MG63 (cell line): ENCODE data around the gene GPC6. TPM values are rescaled to one million over a fixed set of nuclear protein-coding genes. Genes with fewer than 3 reads are reported as not detected.

Source experiments
- DNase-seq: peaks from one replicate; pipeline ENCODE4 v3.0.0-alpha.2; 2020
- H3K27me3 ChIP-seq: fragments of 250-450 bp; sonication (Bioruptor Pico); 2 replicates; pipeline ENCODE4 v1.5.1; 2020; ENCODE audit warnings: mild to moderate bottlenecking, moderate library complexity
- H3K36me3 ChIP-seq: fragments of 250-450 bp; sonication (Bioruptor Pico); 2 replicates; pipeline ENCODE4 v1.5.1; 2020; ENCODE audit warnings: mild to moderate bottlenecking, moderate library complexity
- H3K4me3 ChIP-seq: fragments of 250-450 bp; sonication (Bioruptor Pico); 2 replicates; pipeline ENCODE4 v1.5.1; 2020; ENCODE audit warnings: mild to moderate bottlenecking, moderate library complexity
- H3K9me3 ChIP-seq: fragments of 250-450 bp; sonication (Bioruptor Pico); 2 replicates; pipeline ENCODE4 v1.5.1; 2020; ENCODE audit warnings: mild to moderate bottlenecking, moderate library complexity
- total RNA-seq: library from RNA; depleted of rRNA; stranded (reverse); fragments of >200 nt; shearing (Covaris generic); gene quantifications from 2 replicates; pipeline ENCODE4 v1.2.3, GENCODE V29; 2014; ENCODE audit warnings: low replicate concordance

The GPC6 gene
- total RNA-seq, 1 experiment from 2014 or later: 4.1 TPM

DNA sequence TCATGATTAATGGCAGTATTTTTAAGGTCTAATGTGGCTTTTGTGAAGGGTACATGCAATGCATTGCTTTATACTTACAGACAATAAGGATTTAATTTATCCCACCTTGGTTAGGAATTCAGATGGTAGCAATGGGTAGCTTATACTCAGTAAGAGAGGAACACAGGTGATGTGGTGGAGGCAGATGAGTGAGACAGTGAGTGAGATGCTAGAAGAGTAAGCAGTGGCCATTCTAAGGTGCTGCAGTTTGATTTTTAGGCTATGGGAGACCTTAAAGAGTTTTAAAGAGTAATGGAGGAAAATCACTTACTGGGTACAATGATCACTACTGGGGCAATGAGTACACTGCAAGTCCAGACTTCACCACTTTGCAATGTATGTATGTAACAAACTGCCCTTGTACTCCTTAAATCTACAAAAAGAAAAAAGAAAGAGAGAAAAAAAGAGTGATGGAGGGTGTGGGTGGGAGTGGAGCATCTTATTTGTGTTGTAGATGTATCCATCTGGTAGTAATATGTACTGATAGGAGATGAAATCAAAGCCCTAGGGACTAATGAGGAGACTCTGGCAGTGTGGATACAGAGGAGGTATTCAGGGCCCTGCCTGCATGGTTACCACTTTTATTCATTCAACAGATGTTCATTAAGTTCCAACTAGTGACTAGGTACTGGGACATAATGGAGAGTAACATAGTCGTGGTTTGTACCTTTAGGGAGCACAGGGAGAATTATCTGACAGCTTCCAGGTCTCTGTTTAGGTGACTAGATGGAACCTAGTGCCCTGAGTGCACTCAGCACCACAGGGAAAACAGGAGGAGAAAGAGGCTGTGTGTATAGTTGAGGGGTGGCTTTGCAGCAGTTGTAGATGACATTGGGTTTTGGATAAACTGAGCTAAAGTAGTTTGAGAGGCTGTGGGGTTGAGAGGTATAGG, 99.0 kb downstream of the GPC6 start:
- no peaks in the 10 kb centered on the region for H3K36me3 ChIP-seq
- no peak for DNase-seq
- H3K27me3 ChIP-seq: no peaks in the 10 kb centered on the region
- no peak overlapping the region for H3K4me3 ChIP-seq
- no peaks in the 10 kb centered on the region for H3K9me3 ChIP-seq

DNA sequence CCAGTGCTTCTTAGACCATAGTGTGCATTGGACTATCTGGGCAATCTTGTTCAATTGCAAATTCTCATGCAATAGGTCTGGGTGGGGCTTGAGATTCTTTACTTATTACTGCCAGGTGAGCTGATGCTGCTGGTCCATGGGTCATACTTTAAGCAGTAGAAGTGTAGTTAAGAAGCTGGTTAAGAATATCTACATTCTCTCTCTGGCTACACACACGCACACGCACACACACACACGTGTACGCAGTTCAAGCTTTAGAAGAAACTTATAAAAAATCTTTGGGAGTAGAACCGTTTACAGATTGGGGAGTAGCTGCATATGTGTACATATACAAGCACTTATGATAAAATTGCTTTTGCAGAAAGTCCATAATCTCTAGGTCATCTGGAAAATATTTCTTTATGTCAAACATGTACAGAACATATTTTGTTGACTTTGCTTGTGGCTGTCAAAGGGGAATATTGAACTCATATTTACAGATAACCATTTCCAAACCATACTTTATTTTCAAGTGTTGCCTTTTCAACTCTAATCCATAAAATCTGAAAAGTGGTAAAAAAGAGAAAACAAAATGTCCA, 99.7 kb downstream of the GPC6 start:
- Histone ChIP-seq H3K9me3 (no peaks in the 10 kb centered on the region), H3K4me3 (no peak overlapping the region), H3K27me3 (no peaks in the 10 kb centered on the region), H3K36me3 (no peaks in the 10 kb centered on the region)
- no peak for DNase-seq

DNA sequence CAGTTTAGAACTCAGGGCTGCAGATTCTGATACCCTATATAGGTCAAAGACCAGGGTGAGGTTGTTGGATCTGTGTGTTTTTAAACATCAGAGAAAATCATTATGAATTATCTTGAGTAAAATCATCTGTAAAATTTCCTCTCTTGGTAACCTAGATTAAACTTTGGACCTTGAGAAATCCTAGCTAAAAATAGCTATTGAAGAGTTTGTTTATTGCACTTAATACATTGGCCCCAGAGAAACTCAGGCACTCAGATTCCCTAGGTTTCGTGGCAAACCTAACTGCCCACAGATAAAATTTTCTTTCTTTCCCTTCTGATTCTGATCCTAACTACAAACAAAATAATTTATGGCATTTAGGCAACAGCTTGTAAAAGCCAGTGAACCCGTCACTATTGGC, 102.3 kb downstream of the GPC6 start:
- H3K27me3 ChIP-seq: no peaks in the 10 kb centered on the region
- H3K9me3 ChIP-seq: no peaks in the 10 kb centered on the region
- H3K4me3 ChIP-seq: no peak overlapping the region
- no peaks in the 10 kb centered on the region for H3K36me3 ChIP-seq
- DNase-seq: no peak

DNA sequence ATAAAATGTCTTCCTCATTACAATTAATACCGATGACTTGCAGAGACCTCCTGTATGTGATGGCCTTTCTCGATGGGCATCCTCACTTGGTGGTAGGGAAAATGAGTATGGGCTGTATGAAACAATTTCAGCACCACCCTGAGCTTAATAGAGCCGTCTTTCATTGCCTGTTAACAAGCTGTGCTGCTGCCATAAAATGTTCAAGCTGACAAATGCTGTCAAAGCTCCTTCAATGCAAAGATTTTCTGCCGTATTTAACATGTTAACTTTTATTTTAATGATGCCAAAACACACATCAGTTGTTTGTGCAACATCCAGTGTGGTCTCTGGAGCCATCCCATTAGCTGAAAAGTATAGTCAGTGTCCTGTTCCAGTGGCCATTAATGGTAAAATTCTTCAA, 110.1 kb downstream of the GPC6 start:
- Histone ChIP-seq H3K36me3 (no peaks in the 10 kb centered on the region), H3K4me3 (no peak overlapping the region), H3K9me3 (no peaks in the 10 kb centered on the region; the same call in none of the 2 replicates), H3K27me3 (no peaks in the 10 kb centered on the region)
- DNase-seq: no peak

DNA sequence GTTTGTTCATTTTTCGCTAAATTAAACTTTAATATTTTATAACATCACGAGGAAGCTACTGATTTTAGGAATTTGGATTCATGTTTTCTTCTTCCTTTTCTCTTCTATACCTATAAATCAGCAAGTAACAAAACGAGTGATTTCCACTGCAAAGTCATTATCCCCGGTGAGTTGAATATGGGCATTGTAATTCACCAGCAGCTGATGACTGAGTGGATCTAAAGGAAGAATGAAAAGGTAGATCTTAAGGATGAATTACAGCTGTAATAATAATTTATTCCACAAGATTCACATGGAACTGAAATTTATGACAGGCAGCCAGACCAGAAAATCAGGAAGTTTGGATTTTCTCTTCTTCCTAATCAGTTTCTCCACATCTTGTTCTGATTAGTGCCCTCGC, 111.4 kb downstream of the GPC6 start:
- no peak overlapping the region for H3K4me3 ChIP-seq
- H3K27me3 ChIP-seq: no peaks in the 10 kb centered on the region
- H3K9me3 ChIP-seq: no peaks in the 10 kb centered on the region; the same call in none of the 2 replicates
- H3K36me3 ChIP-seq: no peaks in the 10 kb centered on the region
- no peak for DNase-seq

DNA sequence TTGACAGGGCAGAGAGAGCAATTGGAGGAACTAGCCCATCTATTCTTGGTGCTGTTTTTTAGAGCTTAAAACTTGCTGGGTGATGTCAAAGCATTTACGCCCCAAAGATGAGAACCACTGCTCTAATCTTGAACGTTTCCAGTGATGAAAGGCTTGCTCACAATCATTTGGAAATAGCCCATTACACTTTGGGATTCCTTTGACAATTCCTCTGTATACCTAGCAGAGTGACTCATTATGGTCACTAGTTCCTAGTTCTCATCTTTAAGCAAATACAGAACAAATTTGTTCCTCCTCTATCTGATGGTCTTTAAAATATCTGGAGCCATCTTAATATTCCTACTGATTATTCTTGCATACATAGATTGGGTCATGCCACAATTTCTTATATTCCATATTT, 112.3 kb downstream of the GPC6 start:
- H3K9me3 ChIP-seq: no peaks in the 10 kb centered on the region; the same call in none of the 2 replicates
- no peaks in the 10 kb centered on the region for H3K27me3 ChIP-seq
- no peak for DNase-seq
- no peaks in the 10 kb centered on the region for H3K36me3 ChIP-seq
- H3K4me3 ChIP-seq: no peak overlapping the region

DNA sequence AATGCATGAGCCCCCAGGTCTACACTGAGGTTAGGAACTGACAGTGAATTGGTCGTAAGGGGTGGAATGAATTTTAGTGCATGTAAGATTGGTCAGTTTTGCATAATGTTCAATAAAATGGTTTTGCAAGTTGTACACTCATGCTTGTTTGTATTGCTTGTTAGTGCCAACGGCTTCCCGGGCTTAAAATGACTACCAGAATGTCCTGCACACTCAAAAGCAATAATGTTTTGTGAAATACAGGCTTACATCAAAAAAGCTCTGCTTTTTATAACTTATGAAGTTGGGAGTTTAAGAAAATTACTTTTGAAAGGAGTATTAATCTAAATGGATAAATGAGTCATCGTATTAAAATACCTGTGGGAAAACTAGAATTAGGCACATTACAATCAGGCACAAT, 112.9 kb downstream of the GPC6 start:
- no peaks in the 10 kb centered on the region for H3K27me3 ChIP-seq
- no peak for DNase-seq
- no peak overlapping the region for H3K4me3 ChIP-seq
- H3K36me3 ChIP-seq: no peaks in the 10 kb centered on the region
- H3K9me3 ChIP-seq: no peaks in the 10 kb centered on the region; the same call in none of the 2 replicates

DNA sequence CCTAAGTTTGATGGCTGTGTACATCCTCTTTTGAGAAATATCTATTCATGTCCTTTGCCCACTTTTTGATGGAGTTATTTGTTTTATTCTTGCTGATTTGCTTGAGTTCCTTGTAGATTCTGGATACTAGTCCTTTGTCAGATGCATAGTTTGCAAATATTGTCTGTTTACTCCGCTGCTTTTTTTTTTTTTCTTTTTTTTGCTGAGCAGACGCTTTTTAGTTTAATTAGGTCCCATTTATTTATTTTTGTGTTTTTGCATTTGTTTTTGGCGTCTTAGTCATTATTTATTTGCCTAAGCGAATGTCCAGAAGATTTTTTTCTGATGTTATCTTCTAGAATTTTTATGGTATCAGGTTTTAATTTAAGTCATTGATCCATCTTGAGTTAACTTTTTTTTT, 114.9 kb downstream of the GPC6 start:
- Histone ChIP-seq H3K27me3 (no peaks in the 10 kb centered on the region), H3K9me3 (no peaks in the 10 kb centered on the region; the same call in 1 of the 2 replicates), H3K36me3 (no peaks in the 10 kb centered on the region), H3K4me3 (no peak overlapping the region)
- no peak for DNase-seq

DNA sequence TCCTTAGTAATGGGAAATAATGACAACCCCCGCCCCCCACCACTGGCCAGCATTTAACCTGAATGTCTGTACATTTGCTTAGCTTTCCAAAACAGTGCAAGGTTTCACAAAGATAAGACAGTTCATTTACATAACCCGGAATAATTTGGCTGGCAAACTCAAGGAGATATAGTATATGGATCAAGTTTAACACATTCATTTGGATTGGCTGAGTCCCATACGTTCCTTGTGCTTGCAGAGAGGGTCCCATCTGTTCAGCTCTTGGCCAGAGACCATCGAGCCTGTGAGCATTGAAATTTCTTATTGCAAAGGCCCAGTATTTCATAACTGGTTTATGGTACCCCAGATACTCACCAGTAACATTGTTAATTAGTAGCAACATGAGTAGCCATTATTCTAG, 116.5 kb downstream of the GPC6 start:
- Histone ChIP-seq H3K27me3 (no peaks in the 10 kb centered on the region), H3K36me3 (no peaks in the 10 kb centered on the region), H3K9me3 (peaks cover 3% of the 10 kb centered on the region; the same call in 1 of the 2 replicates), H3K4me3 (no peak overlapping the region)
- DNase-seq: no peak

DNA sequence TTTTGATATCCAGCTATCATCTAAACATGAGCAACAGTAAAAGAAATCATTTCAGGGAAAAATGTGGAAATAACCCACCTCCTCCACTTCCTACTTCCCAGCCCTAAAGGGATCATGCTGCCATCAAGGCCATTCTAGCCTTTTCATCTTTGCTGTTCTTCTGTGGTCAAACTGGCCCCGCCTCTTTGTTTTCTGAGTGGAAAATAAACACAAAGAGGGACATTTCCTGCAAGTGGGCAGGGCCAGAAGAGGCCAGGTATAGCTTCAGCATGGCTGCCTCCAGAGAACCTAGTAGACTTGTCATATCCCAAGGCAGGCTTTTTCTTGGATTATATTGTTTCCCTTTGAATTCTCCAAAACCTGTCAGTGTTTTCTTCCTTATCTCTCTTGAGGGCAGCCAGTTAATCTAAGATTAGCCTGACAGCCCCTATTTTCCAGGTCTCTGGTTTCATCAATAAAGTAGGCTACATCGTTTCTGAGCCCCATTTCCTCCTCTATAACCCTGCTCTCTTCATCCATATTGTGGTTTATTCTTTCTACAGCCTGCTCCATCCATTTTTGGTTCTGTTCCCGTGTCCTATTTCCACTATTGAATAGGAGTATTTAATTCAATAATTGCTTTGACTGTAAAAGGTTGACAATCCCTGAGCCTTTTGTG, 117.6 kb downstream of the GPC6 start:
- DNase-seq: no peak
- H3K9me3 ChIP-seq: peaks cover 9% of the 10 kb centered on the region
- H3K4me3 ChIP-seq: no peak overlapping the region
- no peaks in the 10 kb centered on the region for H3K27me3 ChIP-seq
- H3K36me3 ChIP-seq: no peaks in the 10 kb centered on the region

DNA sequence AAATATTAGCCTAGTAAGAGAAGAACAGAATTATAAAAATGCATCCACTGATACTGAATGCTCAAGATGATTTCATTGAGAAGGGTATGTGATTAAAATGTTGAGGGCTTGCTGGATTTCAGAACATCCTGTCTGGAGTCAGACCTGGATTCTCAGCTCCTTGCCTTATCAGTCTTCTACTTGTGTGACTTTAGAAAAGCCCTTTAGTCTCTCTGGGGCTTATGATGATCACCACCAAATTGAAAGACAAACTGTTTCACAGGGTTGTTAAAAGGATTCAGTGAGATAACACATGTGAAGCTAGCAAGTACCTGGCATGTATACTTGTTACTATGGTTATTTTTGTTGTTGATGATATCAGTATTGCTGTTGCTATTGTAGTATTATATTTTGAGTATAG, 118.4 kb downstream of the GPC6 start:
- Histone ChIP-seq H3K27me3 (no peaks in the 10 kb centered on the region), H3K9me3 (peaks cover 9% of the 10 kb centered on the region), H3K36me3 (no peaks in the 10 kb centered on the region), H3K4me3 (no peak overlapping the region)
- DNase-seq: no peak

DNA sequence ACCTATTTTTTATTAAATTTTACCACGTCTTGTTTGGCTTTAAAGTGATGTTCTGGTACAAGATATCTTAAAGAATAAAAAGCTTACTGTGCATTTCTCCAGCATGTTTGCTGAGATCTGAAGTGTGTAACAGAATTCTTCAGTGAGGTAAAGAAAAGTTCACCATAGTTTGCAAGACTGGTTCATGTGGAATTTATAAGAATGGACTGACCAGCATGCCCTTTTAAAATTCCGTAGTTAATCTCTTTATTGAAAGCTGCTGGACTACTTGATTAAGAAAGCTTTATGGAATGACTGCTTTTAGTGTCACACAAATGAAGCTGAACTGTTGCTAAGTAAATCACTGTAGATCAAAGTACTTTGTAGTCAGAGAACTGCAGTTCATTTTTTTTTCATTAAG, 119.2 kb downstream of the GPC6 start:
- Histone ChIP-seq H3K27me3 (no peaks in the 10 kb centered on the region), H3K4me3 (no peak overlapping the region), H3K9me3 (peaks cover 9% of the 10 kb centered on the region), H3K36me3 (no peaks in the 10 kb centered on the region)
- no peak for DNase-seq

DNA sequence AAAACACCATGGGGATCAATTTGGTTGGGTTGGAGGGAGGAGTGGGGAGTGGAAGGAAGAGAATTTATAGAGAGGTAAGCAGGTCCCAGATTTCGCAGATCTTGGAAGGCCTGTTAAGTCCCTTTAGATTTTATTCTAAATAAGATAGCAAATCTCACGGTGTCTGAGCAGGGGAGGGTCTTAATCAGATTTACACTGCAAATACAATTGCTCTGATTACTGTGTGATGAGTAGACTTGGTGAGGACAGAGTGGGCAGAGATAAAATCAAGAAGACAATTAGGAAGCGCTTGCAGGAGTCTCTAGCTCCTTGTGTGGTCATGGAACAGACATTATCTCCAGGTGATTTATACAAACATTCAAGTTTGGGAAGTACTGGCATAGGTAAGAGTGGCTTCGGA, 126.0 kb downstream of the GPC6 start:
- Histone ChIP-seq H3K27me3 (no peaks in the 10 kb centered on the region), H3K36me3 (no peaks in the 10 kb centered on the region), H3K9me3 (peaks cover 9% of the 10 kb centered on the region), H3K4me3 (no peak overlapping the region)
- DNase-seq: no peak

DNA sequence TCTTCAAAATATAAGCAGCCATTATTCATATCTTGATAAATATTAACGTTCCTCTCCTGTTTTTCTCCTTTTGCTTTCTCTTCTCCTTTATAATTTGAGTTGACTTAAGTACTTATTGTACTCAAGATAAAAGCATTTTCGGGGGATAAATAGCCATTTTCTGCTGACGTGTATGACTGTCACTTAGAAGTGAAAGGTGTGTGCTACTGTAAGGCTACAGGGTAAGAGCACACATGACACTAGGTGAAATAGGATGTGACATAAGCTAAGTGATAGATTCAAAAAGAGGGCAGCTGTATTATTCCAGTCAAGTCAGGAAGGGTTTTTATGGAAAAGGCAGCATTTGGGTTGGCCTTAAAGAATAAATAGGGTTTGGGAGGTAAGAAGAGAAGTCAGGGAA, 128.5 kb downstream of the GPC6 start:
- Histone ChIP-seq H3K27me3 (no peaks in the 10 kb centered on the region), H3K4me3 (no peak overlapping the region), H3K36me3 (no peaks in the 10 kb centered on the region), H3K9me3 (no peaks in the 10 kb centered on the region)
- DNase-seq: no peak

DNA sequence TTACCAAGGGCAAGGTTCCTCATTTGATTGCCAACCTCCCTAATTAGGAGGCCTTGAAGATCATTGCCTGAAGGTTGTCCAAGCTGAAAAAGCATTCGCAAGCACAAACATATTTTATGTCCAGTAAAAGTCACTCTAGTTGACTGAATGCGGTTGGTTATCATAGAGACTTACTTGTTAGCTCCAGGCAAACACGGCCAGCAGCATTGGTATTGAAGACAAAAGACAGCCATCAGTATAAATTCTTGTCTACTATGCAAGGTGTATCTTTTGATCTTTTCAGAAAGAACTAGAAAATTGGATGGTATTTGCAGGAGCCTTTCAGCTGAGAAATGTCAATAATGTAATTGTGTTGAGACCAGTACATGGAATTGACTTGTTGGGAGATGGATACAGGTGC, 129.9 kb downstream of the GPC6 start:
- no peaks in the 10 kb centered on the region for H3K9me3 ChIP-seq
- no peak overlapping the region for H3K4me3 ChIP-seq
- H3K27me3 ChIP-seq: no peaks in the 10 kb centered on the region
- DNase-seq: no peak
- no peaks in the 10 kb centered on the region for H3K36me3 ChIP-seq

DNA sequence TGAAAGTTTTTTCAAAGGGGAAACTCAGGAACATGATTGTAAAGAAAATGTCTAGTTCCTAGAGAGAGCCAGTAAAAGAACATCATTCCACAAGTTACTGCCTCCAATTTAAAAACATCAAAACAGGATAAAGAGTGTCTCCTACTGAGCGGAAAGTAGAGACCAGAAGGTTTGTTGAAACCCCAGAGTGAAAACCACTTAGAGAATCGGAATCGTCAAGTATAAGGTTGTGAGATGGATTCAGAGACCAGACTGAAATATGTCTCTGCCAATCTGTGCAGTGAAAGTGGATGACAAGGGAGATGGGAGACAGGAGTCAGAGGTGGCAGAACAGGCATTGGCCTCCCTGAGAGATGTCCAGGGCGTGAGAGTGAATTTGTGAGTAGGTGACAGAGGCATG, 133.4 kb downstream of the GPC6 start:
- no peak for DNase-seq
- no peaks in the 10 kb centered on the region for H3K9me3 ChIP-seq
- H3K4me3 ChIP-seq: no peak overlapping the region
- H3K36me3 ChIP-seq: no peaks in the 10 kb centered on the region
- H3K27me3 ChIP-seq: no peaks in the 10 kb centered on the region

DNA sequence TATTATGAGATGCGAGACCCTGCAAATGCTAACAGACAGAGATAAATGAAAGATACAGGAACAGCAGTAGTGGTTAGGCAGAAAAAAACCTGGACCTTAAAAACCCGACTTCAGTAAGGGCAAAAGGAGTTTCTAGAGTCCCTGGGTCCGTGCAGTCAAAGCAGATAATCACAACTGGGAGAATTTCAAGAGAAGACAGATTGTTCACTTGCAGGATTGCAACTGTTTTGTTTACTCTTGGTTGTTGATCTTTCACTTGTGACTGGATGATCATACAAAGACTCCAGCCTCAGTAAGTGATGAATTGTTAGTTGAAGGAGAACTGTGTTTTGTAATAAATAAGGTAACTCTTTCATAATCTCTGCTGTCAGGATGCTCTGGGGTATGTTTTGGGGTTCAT, 135.1 kb downstream of the GPC6 start:
- H3K27me3 ChIP-seq: no peaks in the 10 kb centered on the region
- H3K4me3 ChIP-seq: no peak overlapping the region
- no peaks in the 10 kb centered on the region for H3K9me3 ChIP-seq
- DNase-seq: no peak
- H3K36me3 ChIP-seq: no peaks in the 10 kb centered on the region
